Thyroid gland (tissue), 4 donors: ENCODE results near the gene IGLON5. TPM values are rescaled to one million over a fixed set of nuclear protein-coding genes. Genes with fewer than 3 reads are reported as not detected.

Experiments used
- DNase-seq, 2 donors: peaks; one replicate each; pipeline ENCODE4 v3.0.0-alpha.2; 2019
- H3K27ac ChIP-seq, 3 donors: fragments of 200-600 bp; sonication (generic); 1 replicate in 2 of 3; 2 replicates in 1 of 3; pipeline ENCODE4 v1.5.1; 2016 to 2019; ENCODE audit warnings: mild to moderate bottlenecking in 1 of 3, moderate library complexity in 1 of 3
- H3K27me3 ChIP-seq: fragments of 200-600 bp; sonication (generic); one replicate; pipeline ENCODE4 v1.5.1; 2019
- H3K36me3 ChIP-seq, 2 donors: fragments of 200-600 bp; sonication (generic); one replicate each; pipeline ENCODE4 v1.5.1; 2016 to 2019
- H3K4me1 ChIP-seq, 2 donors: fragments of 200-600 bp; sonication (generic); one replicate each; pipeline ENCODE4 v1.5.1; 2017 to 2019
- H3K4me3 ChIP-seq, 3 donors: fragments of 200-600 bp; sonication (generic); replicated peaks in 1 of 3; 1 replicate in 2 of 3; 2 replicates in 1 of 3; pipeline ENCODE4 v1.5.1; 2016; ENCODE audit warnings: mild to moderate bottlenecking in 1 of 3
- H3K9me3 ChIP-seq: fragments of 200-600 bp; sonication (generic); one replicate; pipeline ENCODE4 v1.5.1; 2017
- POLR2A ChIP-seq, 2 donors: fragments of 450-650 bp; IDR thresholded peaks; one replicate each; pipeline ENCODE4 v1.6.1; 2017; ENCODE audit warnings: antibody characterized with exemption in 2 of 2, mild to moderate bottlenecking in 2 of 2, moderate library complexity in 1 of 2
- WGBS, 2 donors: methylation state at CpG; one replicate each; pipeline ENCODE4 v1.1.5; 2017; 5-methylcytosine and 5-hydroxymethylcytosine counted together
- intact Hi-C: fragments of 100-400 bp; cut with DNase I; formaldehyde crosslinking; loops from one replicate; pipeline ENCODE4 v1.15.1; 2023
- total RNA-seq, 4 donors: library from RNA; depleted of rRNA; stranded (reverse); fragments of >200 nt; gene quantifications; one replicate each; pipeline ENCODE4 v1.2.3, GENCODE V29; 2016
- TF ChIP-seq, protein P1 (sequence below), 6 experiments: fragments of 200-600 bp in 3 of 6; fragments of 450-650 bp in 3 of 6; sonication (generic) in 3 of 6; IDR thresholded peaks; one replicate each; pipeline ENCODE4 v1.5.1; 2016 to 2019; ENCODE audit warnings: antibody characterized with exemption in 6 of 6, mild to moderate bottlenecking in 2 of 6, inconsistent platforms in 1 of 6, moderate library complexity in 1 of 6

The IGLON5 gene
- total RNA-seq, 4 donors from 2014 or later: 0.54 TPM; not detected in 3

DNA sequence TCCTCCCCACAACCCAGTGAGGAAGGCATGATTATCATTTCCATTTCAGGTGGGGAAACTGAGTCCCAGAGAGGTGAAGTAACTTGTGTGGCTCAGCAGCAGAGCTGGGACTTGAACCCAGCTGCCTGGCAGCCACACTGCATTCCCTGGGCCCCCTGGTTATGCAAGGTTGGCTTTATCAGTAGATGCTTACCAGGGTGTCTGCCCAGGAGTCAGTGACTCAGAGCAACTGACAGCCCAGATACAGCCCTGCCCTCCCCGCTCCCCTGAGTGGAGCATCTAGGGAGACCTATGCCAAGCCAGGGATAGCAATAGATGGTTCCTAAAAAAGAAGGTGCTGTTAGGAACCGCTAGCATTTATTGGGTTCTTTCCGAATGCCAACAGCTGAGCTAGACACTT, 5.9 kb downstream of the IGLON5 start:
- H3K27ac ChIP-seq: no peak overlapping the region
- no peaks in the 10 kb centered on the region for H3K9me3 ChIP-seq
- no peak overlapping the region for H3K4me3 ChIP-seq
- H3K27me3 ChIP-seq: no peaks in the 10 kb centered on the region
- no peak for DNase-seq
- intact Hi-C loops: no loop called here
- TF ChIP-seq POLR2A (IDR thresholded peaks at IDR 0.05): no peak
- TF ChIP-seq, protein P1, sequence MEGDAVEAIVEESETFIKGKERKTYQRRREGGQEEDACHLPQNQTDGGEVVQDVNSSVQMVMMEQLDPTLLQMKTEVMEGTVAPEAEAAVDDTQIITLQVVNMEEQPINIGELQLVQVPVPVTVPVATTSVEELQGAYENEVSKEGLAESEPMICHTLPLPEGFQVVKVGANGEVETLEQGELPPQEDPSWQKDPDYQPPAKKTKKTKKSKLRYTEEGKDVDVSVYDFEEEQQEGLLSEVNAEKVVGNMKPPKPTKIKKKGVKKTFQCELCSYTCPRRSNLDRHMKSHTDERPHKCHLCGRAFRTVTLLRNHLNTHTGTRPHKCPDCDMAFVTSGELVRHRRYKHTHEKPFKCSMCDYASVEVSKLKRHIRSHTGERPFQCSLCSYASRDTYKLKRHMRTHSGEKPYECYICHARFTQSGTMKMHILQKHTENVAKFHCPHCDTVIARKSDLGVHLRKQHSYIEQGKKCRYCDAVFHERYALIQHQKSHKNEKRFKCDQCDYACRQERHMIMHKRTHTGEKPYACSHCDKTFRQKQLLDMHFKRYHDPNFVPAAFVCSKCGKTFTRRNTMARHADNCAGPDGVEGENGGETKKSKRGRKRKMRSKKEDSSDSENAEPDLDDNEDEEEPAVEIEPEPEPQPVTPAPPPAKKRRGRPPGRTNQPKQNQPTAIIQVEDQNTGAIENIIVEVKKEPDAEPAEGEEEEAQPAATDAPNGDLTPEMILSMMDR (IDR thresholded peaks at IDR 0.05): no peak
- WGBS, 2 donors: 75 to 91% methylated on average over 2 to 3 of the region's 3 CpGs
- no peaks in the 10 kb centered on the region for H3K36me3 ChIP-seq
- no peaks in the 10 kb centered on the region for H3K4me1 ChIP-seq

DNA sequence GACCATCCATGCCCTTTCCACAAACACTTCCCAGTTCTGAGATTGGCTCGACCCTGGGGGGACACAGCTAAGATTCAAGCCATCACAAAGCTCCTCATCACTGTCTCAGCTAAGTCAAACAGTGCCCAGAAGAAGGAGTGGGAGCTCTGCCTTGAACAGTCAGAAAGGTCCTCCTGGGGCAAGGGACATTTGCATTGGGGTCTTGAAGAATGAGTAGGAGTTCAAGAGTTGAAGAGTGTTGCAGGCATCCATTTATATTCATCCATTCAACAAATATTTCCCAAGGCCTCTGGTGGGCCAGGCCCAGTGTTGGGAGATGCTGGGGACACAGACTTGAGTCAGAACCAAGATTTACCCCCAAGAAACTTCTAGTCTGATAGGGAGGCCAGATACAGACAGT, 6.5 kb downstream of the IGLON5 start:
- no peak overlapping the region for H3K4me3 ChIP-seq
- no peaks in the 10 kb centered on the region for H3K4me1 ChIP-seq
- 69 to 80% methylated on average over 1 of the region's 1 CpG for WGBS, 2 donors
- H3K9me3 ChIP-seq: no peaks in the 10 kb centered on the region
- H3K36me3 ChIP-seq: no peaks in the 10 kb centered on the region
- no peak for TF ChIP-seq POLR2A (IDR thresholded peaks at IDR 0.05)
- TF ChIP-seq, protein P1 (IDR thresholded peaks at IDR 0.05): no peak
- no peak for DNase-seq
- H3K27me3 ChIP-seq: no peaks in the 10 kb centered on the region
- intact Hi-C loops: no loop called here
- H3K27ac ChIP-seq: no peak overlapping the region

DNA sequence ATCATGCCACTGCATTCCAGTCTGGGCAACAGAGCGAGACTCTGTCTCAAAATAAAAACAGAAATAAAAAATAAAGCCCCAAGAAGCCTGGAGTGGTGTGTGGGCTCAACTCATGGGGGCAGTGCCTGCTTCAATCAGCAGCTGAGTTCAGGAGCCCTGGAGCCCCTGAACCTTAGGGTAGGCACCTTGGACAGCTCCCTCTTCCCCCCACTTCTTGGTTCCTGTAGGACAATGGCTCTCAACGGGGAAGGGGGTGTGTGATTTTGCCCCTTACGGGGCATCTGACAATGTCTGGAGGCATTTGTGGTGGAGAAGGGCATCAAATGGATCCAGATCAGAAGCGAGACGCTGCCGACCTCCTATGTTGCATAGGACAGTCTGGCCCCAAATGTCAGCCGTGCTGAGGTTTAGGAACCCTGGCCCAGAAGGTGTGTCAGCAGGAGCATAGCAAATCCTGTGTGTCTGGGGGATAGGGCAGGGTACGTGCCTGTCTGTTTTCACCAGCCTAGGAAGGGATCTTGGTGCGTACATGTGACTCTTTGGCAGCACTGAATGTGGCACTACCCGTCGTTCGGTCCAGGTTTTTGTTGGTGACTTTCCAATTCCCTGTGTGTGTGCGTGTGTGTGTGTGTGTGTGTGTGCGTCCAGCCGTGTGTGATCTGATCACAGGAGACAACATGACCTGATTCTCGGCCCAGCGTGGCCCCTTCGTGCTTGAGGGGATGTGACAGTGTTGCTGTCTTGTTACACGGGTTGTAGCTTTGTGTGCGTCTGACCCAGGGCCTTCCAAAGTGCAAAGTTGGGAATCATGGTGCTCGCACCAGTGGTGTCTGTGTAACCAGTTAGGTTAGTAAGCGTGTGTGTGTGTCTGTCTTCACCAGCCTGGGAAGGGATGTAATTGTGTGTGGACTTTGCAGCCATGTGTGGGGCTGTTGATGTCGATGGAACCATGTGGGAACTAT, 7.5 kb downstream of the IGLON5 start:
- TF ChIP-seq POLR2A (IDR thresholded peaks at IDR 0.05): no peak
- TF ChIP-seq, protein P1 (IDR thresholded peaks at IDR 0.05): no peak
- no peak overlapping the region for H3K27ac ChIP-seq
- H3K4me3 ChIP-seq: no peak overlapping the region
- intact Hi-C loops: no loop called here
- no peaks in the 10 kb centered on the region for H3K27me3 ChIP-seq
- no peaks in the 10 kb centered on the region for H3K4me1 ChIP-seq
- no peaks in the 10 kb centered on the region for H3K36me3 ChIP-seq
- no peaks in the 10 kb centered on the region for H3K9me3 ChIP-seq
- 54 to 60% methylated on average over 20 to 21 of the region's 23 CpGs for WGBS, 2 donors
- no peak for DNase-seq

DNA sequence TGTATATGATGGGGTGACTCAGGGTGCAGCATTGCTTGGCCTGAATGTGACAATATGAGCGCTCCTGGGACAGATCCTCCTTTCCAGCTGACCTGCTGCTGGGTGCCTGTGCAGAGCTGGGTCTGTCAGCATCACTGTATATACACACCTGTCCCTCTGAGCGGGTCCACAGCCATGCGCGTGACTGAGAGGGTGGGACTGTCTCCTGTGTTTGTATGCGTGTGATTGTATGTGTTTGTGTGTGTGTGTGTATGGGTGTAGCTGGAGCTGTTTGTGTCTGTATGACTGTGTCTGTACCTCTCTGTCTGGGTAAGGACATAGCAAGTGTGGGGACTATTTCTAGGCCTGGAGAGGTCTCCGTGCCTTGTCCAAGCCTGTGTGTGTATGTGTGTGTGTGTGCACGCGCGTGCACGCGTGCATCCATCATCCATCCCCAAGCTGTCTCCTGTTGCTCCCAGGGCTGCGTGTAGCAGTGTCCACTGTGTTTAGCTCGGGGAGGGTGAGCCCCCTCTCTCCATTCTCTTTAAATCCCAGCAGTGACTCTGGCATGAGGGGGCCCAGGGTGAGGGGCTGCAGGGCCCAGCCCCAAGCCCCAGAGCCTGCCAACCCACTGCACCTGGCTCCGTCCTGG, 8.3 kb downstream of the IGLON5 start:
- Histone ChIP-seq H3K4me1 (no peaks in the 10 kb centered on the region), H3K9me3 (no peaks in the 10 kb centered on the region), H3K36me3 (no peaks in the 10 kb centered on the region), H3K4me3 (no peak overlapping the region), H3K27ac (no peak overlapping the region), H3K27me3 (no peaks in the 10 kb centered on the region)
- 74 to 80% methylated on average over 12 to 14 of the region's 14 CpGs for WGBS, 2 donors
- TF ChIP-seq, protein P1 (IDR thresholded peaks at IDR 0.05): no peak
- TF ChIP-seq POLR2A (IDR thresholded peaks at IDR 0.05): no peak
- intact Hi-C loops: no loop called here
- DNase-seq: no peak

DNA sequence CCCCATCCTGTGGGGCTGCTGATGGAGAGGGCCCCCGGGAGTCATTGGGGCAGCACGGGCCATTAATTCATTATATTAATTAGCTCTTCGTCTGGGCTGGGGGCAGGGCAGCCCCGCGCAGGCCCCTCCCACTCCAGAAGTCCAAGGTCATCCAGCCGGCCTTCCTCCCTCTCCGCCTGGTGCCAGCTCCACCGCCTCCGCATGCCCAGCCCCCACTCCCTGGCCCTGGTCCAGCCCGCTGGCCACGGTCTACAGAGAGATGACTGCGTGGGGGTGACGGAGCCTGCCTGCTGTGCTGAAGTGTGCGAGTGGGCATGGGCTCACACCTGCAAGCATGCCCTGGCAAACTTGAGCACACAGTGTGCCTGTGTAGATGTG, 8.8 kb downstream of the IGLON5 start:
- intact Hi-C loops: no loop called here
- DNase-seq: peak in 1 of 2 donors; percentile 6
- TF ChIP-seq, protein P1 (IDR thresholded peaks at IDR 0.05): no peak
- TF ChIP-seq POLR2A (IDR thresholded peaks at IDR 0.05): no peak
- 20 to 28% methylated on average over 11 to 14 of the region's 14 CpGs for WGBS, 2 donors
- Histone ChIP-seq H3K27me3 (no peaks in the 10 kb centered on the region), H3K27ac (no peak overlapping the region), H3K4me3 (no peak overlapping the region), H3K4me1 (no peaks in the 10 kb centered on the region), H3K36me3 (no peaks in the 10 kb centered on the region), H3K9me3 (no peaks in the 10 kb centered on the region)
